NCI-H1417 treated with DMSO at 0.1 percent for 48 hours (cell line): ENCODE data around the gene KCND2.
A peak's percentile ranks its signal among the peaks of the same experiment; 100 is the strongest.

Source experiments
- DNase-seq: peaks from one replicate; lab custom pipeline; 2025; lab: John Stamatoyannopoulos, UW

Gene KCND2

DNA sequence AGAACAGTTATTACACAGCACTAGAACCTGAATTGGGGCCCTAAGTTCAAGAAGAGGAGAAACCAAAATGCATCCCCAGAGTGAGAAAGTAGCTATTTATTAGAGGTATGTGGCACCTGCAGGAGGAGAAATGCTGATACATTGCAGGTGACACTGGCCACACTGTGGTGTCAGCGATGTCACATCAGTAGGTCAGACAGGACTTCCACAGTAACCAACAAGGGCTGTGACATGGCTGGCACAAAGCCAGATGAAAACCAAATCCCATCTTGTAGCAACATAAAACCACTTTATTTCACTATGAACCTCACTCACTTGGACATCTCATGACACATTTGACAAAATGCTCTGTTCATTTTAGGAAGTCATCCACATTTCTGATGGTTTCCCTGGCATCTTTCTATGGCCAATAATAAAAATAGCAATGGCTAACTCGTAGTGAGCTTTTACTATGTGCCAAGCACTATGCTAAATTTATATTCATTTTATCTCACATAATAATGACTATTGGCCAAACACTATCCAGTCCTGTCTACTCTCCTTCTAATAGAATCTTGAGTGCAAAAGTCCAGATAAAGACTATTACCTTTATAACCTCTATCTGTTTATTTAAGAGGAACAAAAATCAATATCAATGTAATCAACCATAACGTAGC lies 430.7 kb downstream of the KCND2 start:
- DNase-seq: no peak

DNA sequence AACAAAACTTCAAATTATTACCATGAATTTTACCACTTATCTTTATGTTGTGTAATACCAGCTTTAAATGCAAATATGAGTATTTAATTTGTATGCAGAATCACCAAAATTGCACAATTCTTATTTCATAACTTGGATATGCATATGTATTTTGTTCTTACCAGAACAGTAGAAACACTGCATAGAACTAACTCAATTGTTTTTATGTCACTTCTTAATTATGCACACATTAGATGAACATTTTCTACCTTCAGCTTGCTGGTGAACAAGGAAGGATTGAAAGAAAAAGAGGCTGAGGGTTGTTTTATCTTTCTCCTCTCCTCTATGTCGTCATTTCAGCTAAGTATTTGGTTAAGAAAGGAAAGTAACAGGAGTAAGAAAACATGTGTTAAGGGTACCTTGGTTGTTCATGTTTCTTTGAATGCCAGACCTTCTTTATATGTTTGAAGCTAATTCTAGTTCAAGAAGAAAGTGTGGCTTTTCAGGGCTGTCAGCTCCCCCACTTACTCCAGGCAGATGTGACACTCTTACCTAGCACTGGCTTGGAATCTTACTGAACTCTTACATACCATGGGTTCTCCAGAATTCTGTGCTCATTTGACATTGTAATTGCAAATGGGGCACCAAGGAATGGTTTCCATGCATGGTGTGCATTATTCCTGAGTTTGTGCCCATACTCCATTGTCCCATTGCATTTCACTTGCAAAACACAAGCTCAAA lies 436.4 kb downstream of the KCND2 start:
- DNase-seq: no peak

DNA sequence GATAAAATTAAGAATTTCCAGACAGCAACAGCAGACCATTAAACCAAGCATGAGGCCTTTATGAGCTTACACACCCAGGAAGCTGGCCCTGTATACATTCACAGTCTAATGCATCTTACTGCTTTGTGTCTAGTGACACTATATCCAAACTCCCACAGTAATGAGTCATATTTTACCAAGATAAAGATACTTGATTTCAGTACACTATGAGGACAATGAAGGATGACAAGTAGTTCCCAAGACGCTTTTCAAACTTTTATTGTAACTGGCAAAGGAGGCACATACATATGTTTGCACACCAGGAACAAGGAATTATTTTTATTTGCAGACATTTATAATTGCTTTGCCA lies 437.0 kb downstream of the KCND2 start:
- DNase-seq: no peak

DNA sequence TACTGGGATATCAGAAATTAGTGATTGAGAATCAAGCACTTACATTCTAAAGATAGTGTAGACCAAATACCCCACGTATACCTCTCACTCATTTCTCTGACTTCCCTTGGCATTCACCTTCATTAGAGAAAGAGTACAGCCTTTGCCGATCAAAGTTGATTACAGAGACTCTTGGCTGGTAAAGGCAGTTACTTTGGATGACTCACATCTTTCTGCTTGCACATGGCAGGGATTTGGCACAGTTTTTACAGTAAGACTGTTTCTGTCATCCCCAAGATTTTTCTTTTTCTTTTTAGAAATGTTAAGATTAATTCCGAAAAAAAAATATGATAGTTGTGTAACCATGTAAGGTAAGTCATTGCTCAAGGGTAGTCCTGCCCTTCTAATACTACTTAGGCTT lies 442.0 kb downstream of the KCND2 start:
- no peak for DNase-seq

DNA sequence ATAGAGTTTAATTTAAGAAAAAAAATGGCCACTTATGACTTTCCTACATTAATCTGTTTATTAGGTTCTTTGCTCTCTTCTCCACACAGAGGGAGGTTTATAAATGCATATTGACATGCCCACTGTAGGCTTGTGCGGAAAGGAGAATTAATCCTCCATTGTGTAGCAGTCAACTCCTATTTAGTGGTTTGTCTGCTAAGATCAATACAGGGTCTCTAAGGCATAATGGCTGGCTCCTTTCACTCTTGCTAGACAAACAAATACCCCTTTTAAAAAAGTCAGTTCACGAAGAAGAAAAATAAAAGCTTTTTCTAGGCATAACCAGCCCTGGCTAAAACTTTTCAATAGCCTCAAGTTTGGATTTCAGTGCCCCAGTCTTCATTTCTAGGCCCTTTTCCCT lies 443.3 kb downstream of the KCND2 start:
- no peak for DNase-seq

DNA sequence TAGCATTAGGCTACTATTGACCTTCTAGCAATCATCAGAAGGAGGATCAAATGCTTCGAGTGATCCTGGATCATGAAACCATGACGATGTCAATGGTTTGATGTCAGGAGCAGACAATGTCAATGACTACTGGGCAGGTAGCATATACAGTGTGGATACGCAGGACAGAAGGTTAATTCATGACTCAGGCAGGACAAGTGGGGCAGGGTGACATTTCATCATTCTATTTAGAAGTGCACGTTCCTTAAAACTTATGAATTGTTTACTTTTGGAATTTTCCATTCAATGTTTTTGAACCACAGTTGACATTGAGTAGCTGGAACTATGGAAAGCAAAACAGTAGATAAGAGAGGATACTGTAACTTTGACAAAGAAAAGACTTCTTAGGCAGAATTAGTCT lies 444.2 kb downstream of the KCND2 start:
- DNase-seq: no peak

DNA sequence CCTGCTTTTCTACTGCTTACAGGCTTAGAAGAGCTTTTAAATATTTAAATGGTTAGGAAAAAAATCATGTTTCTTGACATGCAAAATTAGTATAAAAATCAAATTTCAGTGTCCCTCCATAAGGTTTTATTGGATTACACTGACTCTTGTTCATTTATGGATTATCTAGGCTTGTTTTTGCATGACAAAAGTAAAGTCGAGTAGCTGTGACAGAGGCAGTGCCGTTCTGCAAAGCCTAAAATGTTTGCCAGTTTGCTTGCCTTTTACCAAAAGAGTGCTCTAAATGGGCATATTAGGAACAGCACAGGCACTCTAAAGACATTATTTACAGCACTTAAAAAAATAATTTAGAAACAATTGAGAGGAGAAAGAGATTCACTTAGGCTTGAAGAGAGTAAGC lies 445.4 kb downstream of the KCND2 start:
- no peak for DNase-seq

DNA sequence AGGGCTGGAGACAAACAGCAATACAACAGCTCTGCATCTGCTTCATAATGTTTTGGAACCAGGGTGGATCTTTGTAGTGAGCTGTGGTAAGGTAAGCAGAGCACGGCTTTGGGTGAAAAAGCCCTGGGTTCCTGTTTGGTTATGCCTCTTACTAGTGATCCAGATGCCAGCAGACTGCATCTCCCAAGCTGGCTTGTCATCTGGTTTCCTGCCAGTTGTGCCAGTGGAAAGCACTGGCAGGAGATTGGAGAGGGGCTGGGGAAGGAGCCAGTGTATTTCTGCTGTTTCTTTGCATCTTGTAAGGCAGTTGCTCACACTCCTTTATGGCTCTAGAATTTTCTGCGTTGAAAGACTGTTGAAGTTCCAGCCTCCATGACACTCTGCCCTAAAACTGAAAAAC lies 447.3 kb downstream of the KCND2 start:
- DNase-seq: no peak

DNA sequence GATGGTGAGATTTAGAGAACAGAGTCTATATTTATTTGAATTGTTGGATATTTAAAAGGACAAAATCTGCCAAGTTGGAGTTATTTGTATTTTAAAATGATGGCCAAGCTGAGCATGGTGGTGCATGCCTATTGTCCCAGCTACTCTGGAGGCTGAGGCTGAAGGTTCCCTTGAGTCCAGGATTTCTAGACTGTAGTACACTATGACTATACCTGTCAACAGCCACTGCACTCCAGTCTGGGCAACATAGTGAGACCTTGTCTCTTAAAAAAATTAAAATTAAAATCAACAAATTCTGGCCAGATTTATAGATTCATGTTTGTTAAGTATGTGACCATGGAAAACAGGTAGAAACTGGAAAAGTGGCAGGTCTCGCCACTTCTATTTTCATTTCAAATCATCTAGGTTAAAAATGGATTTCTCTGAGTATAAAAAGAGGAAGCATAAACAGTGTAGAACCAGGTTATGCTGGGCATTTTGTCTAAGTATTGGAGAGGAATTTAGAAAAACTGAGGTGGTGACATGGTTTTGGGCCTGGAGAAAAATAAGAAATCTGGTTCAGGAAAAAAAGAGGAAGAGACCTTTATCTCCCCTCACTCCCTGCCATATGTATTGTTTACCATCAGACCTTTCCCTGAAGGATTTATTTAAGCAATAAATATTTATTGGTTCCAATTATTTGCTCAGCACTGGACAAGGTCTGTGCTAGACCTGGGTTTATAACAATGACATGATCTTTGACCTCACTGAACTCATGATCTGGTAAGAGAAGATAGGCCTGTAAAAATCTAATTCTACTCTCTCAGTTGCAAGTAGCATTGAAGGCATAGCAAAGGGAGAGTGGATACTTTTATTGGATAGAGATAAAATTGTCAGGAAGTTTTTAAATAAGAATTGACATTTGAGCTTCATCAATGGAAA lies 450.8 kb downstream of the KCND2 start:
- no peak for DNase-seq

DNA sequence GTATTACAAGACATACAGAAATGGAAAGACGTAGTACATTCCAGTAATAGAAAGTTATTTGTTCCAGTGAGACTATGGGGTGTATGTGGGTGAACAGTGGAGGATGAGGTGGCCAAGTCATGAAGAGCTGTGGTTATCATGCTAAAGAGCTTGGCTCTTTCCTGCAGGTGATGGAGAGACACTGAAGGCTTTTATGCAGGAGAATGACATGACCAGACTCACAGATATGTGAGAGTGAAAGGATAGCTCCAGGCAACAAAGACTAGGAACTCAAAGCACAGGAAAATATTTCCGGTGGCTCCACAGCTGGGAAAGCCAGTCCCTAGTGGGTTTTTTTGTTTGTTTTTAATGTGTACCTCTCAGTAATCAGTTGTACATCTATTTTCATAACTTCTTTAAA lies 451.5 kb downstream of the KCND2 start:
- DNase-seq: no peak

DNA sequence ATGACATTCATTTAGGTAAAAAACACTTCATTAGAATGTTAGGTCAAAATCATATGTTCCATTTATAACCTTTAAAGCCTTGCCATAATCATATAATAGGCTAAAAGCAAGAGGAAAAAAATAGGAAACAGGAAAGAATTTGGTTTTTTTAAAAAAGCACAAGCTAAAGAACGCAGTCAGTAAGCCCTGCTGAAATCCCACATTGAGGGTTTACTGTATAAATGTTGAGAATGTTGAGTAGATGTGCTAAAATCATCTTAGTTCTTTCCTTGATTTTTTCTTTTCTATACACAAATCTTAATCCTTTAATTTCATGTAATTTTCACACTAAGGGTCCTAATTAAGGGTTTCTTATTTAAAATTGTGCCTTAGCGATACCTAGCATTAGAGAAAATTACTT lies 452.0 kb downstream of the KCND2 start:
- no peak for DNase-seq

DNA sequence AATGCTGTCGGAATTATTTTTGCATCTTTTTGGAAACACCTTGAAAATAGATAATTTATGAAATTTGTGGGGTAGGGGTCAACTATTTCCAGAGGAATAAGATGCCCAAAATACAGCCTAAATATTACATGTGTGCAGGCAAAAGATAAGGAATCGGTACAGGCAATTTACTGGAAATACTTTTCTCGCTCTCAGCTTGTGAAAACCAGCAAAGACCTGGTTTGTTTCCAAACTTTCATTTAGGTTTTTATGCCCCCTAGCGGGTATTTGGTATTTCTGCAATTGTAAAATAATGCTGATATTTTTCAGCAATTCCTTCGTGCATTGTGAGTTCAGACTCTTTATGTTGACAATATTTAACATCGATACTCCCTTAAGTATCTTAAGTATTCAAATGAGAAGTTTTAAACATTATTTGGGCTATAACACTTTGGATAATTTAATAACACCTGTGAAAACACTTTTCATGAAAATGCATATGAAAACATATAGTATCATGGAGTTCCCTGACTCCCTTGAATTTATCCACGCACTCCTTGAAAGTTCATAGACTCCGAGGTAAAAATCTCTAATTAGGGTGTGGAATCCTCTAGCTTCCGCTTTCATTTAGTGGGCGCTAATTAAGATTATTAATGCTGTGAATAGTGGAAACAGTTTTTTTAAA lies 452.5 kb downstream of the KCND2 start:
- DNase-seq: peak; percentile 31

DNA sequence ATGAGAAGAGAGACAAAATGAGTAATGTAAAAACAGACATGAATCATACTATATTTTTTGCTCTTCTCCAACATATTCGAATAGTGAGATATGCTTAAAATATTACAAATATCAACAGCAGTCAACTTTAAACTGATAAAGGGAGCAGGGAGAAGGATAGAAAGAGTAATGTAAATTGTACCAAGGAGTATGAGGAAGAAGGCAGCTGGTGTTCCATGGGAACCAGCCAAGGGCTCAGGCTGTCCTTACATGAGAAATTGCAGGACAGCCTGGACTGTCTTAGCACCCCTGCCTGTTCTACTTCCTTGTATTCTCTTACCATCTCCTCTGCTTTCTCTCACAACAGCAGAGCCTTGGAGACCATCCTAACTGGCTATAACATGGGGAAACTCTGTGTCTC lies 456.3 kb downstream of the KCND2 start:
- DNase-seq: no peak

DNA sequence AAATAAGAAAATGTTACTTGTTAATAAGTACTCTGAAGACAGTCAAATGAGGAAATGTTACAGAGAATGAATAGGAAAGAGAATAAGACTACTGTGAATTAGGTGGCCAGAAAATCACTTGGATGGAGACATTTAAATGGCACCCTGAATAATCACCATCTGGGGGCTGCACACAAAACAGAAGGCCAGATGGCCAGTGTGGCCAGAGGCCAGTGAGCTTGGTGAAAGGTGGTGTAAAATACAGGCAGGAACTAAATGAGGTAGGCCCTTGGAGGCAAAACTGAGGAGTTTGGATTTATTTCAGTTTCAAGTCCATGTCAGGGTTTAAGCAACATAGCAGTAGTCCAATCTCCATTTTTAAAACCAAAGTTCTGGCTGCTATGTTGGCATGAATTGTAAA lies 458.3 kb downstream of the KCND2 start:
- no peak for DNase-seq

DNA sequence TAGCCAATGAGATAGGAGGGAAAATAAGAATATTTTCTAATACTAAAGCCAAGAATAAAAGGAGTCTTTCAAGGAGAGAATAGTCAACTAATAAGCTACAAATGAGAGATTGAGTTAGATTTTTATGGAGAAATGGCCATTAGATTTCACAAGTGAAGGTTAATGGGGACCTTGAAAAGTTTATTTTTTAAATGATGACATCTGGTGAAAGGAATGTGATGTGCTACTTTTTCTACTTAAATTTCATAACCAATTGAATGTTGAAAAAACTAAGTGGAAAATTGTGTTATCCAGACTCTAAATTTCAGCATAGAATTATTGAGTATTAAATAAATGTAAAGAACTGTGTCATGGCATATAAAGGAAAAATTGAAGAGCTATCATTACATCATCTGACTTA lies 459.3 kb downstream of the KCND2 start:
- no peak for DNase-seq

DNA sequence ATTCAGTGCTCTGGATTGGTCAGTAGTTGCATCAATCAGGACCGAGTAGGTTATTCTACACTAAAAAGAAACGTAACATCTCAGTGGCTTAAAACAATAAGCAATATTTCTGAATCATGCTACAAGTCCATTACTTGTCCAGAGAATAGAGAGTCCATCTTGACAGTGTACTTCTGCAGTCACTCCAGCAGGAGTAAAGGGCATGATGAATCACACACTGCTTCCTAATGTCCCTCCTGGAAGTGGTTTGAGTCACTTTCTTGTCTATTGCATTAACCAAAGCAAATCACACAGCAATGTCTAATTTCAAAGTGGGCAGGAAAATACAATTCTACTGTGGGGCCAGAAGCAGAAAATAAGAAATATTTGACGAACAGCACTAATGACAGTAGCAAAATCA lies 460.2 kb downstream of the KCND2 start:
- no peak for DNase-seq

DNA sequence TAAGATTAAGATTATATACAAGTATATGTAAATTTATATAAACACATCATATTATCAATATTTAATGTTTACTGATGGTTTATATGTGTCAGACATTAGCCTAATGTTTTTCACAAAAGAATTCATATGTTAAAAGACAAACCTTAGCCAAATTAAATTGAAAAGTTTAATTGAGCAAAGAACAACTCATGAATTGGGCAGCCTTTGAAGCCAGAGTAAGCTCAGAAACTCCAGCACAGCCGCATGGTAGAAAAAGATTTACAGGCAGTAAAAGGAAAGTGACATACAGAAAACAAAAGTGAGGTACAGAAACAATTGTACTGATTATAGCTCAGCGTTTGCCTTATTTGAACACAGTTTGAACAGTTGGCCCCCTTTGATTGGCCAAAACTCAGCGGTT lies 460.9 kb downstream of the KCND2 start:
- no peak for DNase-seq

DNA sequence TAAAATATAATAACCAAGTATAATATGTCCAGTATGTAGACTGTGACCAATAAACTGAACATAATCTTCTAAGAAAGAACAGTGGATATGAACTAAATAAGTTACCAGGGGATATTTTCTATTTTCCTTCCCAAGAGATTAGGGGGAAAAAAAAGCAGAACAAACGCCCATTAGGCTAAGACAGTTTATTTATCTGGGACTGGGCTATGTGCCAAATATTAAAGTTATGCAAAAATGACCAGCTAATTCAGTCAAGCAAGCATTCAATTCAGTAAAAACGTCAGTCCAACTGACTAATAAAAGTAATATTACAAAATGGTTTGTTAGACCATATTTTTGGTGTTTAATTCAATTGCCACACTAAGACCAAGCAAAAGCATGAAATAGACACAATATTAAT lies 462.8 kb downstream of the KCND2 start:
- DNase-seq: no peak

DNA sequence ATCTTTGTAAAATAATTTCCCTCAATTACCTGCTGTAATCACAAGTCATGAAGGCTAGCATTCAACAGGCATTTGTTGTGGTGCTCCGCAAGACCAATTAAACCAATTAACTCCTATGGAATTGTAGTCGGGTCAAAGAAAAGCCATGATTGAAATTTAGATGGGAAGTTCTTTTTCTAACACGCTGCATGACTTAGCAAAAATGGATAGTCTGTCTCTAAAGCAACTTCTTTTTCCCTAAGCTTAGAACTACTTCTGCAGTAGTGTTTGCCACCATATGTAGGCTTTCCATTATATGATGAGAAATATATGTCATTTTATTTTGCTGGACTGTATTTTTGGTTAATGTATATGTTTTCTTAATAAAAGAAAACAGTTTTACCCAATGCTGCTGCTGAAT lies 465.8 kb downstream of the KCND2 start:
- no peak for DNase-seq

DNA sequence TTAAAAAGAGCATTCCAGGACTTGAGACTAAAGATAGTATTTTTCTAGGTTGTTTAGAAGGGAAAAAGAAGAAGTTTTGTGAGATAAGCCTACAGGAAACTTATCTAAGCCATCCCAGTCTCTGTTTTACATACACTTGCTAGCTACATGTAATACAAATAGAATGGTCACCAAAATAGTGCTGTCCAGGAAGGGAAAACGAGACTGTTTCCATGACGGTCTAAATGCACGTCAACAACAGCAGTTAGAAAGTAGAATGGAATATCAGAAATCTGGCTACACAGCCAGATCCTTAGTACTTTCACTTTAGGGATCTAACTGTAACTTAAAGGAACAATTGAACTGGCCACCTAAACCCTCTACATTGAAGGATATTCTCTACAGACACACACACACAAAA lies 467.4 kb downstream of the KCND2 start:
- DNase-seq: no peak

DNA sequence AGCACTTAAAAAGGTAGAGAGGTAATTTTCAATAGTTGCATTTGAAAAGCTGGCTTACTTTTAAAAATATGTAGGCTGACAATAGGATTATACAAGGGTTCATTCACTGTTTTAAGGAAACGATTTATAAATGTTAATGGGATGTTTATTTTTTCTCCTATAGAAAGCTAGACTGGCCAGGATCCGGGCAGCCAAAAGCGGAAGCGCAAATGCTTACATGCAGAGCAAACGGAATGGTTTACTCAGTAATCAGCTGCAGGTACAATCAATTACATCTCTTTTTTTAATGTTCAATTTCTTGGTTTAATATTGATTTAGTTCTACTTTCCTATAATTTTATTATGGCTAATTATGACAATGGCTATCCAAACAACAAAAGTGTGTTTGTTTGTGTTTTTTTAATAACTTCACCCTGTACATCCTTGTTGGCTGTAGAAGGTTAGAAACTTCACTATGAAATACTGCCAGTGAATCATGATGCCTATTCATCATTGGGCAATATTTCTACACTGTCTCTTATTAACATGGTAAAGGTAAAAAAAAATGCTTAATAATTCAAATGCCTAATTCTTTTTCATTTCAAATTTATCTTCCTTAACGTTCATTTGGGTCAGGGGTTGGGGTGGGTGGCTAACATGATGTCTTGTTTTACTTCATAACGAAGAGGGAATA lies 468.5 kb downstream of the KCND2 start:
- peak; percentile 40 for DNase-seq

DNA sequence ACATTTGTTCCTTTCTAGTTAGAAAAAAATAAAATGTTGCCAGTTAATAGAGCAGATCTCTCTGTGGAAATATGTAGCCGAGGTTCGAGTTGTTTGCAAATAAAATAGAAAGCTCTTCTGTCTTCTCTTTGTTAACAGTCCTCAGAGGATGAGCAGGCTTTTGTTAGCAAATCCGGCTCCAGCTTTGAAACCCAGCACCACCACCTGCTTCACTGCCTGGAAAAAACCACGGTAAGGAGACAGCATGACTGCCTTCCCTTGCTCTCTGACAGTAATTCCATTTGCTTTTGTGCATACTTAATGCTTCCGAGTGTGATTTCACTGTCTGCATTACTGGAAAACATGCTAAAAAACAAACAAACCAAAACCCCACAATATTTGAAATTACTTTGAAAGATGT lies 469.4 kb downstream of the KCND2 start:
- peak; percentile 33 for DNase-seq
